ENCODE data around the gene SF3B1.

DNA sequence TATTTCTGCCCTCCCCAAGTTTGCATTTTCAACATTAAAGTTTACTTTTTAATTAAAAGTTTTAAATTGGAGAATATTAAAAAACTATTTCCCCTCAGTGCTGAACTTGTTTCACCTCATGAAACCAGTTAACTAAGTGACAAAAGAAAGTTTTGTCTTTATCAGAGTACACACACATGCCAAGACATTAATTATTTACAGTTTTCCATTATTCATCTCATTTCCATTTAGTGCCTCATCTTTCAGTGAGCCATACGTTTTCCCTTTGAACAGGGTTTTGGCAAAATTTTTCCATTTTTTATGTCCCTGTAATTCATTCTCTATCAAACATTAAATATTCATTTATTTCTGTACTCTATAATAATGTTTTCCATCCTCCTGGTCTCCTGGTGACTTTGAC is 53.2 kb downstream of the SF3B1 start:
- TF ChIP-seq POLR2A (IDR thresholded peaks at IDR 0.05; ENCODE audit: low read depth, low read length) (no peak), POLR2AphosphoS5 (IDR thresholded peaks at IDR 0.05; ENCODE audit: low read depth, low read length) (no peak), TAF1 (IDR thresholded peaks at IDR 0.05; ENCODE audit: low read depth, low read length) (no peak), SPI1 (IDR thresholded peaks at IDR 0.05; ENCODE audit: low read depth, low read length) (no peak), PAX5 (IDR thresholded peaks at IDR 0.05; ENCODE audit: insufficient read depth, low read length, severe bottlenecking) (no peak)

All from GM12891 (cell line).